NCI-H1436 (cell line): Measurements from ENCODE around the gene ZNF302.
A peak's percentile ranks its signal among the peaks of the same experiment; 100 is the strongest.
"Not testable (repeated sequence)": the region's sequence is repeated elsewhere in the genome, so short reads cannot be mapped to it uniquely, and the experiment has no call there.

Source experiments
- DNase-seq: peaks from one replicate; lab custom pipeline; 2025; lab: John Stamatoyannopoulos, UW

ZNF302 gene

GRCh38 chr19:34677386-34678084 lies at the start of gene ZNF302:
ZNF302 (plus strand) TSS chr19:34677678; CDS start chr19:34678805, 1,127 bp downstream.
- peak; percentile 92 for DNase-seq

- no peak for DNase-seq
These were observed 43.7 kb upstream of the ZNF302 start for GRCh38 chr19:34633802-34634201.

GRCh38 chr19:34639491-34640085 lies 37.9 kb upstream of the ZNF302 start:
- DNase-seq, result peak; percentile 52

DNA sequence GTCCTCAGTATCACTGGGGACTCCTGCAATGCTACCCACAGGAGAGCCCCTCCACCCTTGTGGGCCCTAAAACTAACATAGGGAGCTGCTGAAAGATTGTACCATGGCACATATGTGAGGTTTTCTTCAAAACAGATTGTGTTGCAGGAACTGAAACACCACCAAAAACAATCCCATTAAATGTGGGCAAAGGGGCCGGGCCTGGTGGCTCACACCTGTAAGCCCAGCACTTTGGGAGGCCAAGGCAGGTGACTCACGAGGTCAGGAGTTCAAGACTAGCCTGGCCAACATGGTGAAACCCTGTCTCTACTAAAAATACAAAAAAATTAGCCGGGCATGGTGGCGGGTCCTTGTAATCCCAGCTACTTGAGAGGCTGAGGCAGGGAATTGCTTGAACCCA lies 35.2 kb upstream of the ZNF302 start:
- no peak for DNase-seq

GRCh38 chr19:34644991-34645461 lies 32.5 kb upstream of the ZNF302 start:
- no peak for DNase-seq

GRCh38 chr19:34645551-34645950 lies 31.9 kb upstream of the ZNF302 start:
- no peak for DNase-seq

GRCh38 chr19:34649886-34650543 lies 27.5 kb upstream of the ZNF302 start:
- DNase-seq, result no peak

GRCh38 chr19:34651747-34652146 lies 25.7 kb upstream of the ZNF302 start:
- no peak for DNase-seq

- DNase-seq, result no peak
These were observed 22.7 kb upstream of the ZNF302 start for GRCh38 chr19:34654796-34655195.

GRCh38 chr19:34655651-34656050 lies 21.8 kb upstream of the ZNF302 start:
- DNase-seq, result no peak

GRCh38 chr19:34661357-34661756 lies 16.1 kb upstream of the ZNF302 start:
- no peak for DNase-seq

DNA sequence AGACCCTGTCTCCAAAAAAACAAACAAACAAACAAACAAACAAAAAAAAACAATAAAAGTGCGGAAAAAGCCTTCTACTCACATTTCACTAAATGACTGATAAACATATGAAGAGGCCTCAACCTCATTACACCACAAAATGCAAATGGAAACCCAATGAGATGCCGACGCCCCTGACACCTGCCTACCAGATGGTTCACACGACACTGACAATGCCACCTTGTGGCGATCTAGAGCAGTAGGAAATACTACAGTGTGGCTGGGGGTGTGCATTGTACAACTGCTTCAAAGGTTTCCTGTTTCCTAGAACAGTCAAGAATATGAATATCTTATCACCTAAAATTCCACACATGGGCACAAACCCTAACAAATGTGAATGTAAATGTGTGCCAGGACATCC lies 14.6 kb upstream of the ZNF302 start:
- peak; percentile 25 for DNase-seq

- DNase-seq, result no peak
These were observed 13.3 kb upstream of the ZNF302 start for GRCh38 chr19:34664168-34664567.

DNA sequence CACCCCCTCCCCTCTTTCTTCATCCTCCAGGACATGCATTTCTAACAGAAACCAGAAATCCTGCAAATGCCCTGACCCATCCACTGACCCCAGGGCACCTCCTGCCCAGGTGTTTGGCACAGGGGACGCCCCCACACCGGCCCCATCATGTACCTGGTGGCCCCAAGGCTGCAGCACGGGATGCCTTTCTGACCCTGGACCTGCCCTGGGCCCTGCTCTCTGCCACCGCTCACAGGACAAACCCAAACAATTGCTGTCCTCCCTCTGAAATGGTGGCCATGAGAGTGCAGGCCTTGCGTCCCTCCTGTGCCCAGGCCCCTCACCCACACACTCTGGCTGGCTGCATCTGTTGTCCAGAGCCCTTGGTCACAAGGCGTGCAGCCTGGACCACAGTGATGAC lies 12.6 kb upstream of the ZNF302 start:
- no peak for DNase-seq

GRCh38 chr19:34665275-34665674 lies 12.2 kb upstream of the ZNF302 start:
- not testable (repeated sequence) for DNase-seq

DNA sequence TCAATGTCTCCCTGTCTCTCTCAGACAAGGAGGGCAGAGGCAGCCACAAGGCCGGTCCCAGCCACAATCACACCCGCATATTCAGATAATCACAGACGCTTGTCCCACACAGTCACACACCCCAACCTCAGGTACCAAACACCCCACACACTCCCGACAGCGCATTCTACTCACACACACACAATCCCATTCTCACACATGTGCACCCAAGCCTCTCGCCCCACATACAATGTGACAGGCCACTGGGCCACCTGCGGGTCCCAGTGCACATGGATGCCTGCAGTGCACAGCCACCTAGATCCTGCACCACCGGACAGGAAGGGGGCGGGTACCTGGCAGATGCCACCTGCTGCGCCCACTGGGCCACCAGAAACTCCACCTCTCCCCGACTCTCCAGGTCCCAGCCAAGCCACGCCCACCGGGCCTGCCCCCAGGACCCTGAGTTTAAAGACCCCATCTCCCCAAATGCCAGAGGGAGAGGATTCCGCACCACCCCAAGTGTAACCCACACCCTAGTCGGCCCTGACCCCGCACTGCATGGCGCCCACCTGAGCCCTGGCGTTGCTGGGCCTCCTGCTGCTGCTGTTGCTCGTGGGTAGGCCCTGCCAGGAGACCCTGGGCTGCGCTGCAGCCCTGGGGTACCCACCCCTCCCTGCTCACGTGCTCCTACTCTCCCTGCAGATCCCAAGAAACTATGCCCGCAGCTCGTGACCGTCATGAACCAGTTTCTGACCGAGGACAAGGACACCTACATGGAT lies 11.1 kb upstream of the ZNF302 start:
- DNase-seq, result no peak

- DNase-seq, result no peak
These were observed 10.6 kb upstream of the ZNF302 start for GRCh38 chr19:34666958-34667265.

DNA sequence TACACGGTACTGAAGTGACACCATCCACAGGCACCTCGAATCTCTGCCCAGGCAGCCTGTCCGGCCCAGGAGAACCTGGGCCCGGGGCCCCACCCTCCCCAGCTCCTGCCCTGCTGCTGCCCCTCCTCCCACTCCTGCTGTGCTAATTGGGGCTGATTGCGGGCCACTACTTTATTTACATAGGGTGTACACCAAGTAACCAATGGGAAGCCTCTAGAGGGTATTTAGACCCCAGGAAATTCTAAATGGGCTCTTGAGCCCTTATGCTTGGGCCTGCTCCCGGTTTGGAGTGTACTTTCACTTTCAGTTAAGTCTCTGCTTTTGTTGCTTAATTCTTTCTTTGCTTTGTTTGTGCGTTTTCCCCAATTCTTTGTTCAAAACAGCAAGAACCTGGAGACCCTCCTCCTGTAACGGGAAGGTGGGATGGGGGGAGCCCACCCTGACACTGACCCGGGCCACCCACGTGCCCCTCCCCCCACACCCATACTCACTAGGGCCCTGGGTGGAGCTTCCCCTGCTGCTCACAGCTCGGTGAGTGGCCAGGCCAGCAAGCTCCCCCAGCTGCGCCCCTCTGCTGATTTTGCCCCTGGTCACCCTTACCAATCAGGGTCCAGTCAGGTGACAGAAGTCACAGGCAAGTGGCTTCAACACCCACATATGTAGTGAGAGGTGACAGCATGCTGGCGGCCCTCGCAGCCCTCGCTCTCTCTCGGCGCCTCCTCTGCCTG lies 10.0 kb upstream of the ZNF302 start:
- peak; percentile 39 for DNase-seq

- not testable (repeated sequence) for DNase-seq
These were observed 9.3 kb upstream of the ZNF302 start for GRCh38 chr19:34668077-34668689.

- DNase-seq, result not testable (repeated sequence)
These were observed 8.8 kb upstream of the ZNF302 start for GRCh38 chr19:34668690-34669089.

GRCh38 chr19:34669305-34669704 lies 8.2 kb upstream of the ZNF302 start:
- DNase-seq, result no peak
